Measurements from ENCODE around the gene MYOCOS. TPM values are rescaled to one million over a fixed set of nuclear protein-coding genes. Genes with fewer than 3 reads are reported as not detected.

MYOCOS gene, protein sequence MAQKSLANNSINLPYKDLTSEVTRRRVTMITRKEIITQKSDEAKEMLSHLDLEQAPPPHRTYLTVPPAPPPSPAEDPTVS
- total RNA-seq, result not detected
- not detected for polyA plus RNA-seq (2013, experiment 1 of 2)
- not detected for polyA plus RNA-seq (2013, experiment 2 of 2)
- long read RNA-seq, experiment 1, result 0 reads
- long read RNA-seq, experiment 2, result 0 reads
- long read RNA-seq, experiment 3, result 0 reads
- long read RNA-seq, experiment 4, result 0 reads

DNA sequence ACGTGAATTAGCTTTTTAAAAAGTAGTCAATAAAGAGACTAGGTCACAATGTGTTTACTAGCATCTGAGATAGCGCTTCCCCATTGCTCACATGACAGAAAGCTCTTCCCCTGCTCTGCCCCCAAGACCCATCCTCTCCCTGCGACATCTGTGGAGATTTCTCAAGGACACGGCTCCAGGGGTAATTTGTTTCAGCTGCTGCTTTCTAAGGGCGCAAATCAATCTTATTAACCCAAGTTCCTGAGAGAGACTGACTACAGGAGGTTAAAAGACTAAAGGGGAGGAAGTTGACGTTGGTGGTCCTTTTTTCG, at the start of gene MYOCOS:
MYOCOS (plus strand) TSS at position 92 of the 311 bp plus-strand sequence. CDS start 1,641 bp downstream, outside the sequence.
- Mint-ChIP-seq H3K27ac (no peak within 1 kb of the TSS), H3K4me3 (no peak within 1 kb of the TSS), H3K9me3 (no peaks in the 10 kb centered on the region), H3K27me3 (ENCODE audit: insufficient read depth) (peaks cover 6% of the 10 kb centered on the region), H3K4me1 (no peaks in the 10 kb centered on the region), H3K36me3 (ENCODE audit: low read depth) (no peaks in the 10 kb centered on the region)
- Histone ChIP-seq H3K9ac (ENCODE audit: extremely low read depth, low read length, poor library complexity, severe bottlenecking) (no peak within 1 kb of the TSS), H3K9me3 (ENCODE audit: control insufficient read depth, low read length) (no peaks in the 10 kb centered on the region), H3K27me3 (ENCODE audit: control insufficient read depth, insufficient read depth, low read length, poor library complexity, severe bottlenecking) (peaks cover 15% of the 10 kb centered on the region), H3K4me3 (ENCODE audit: low read length) (no peak within 1 kb of the TSS), H3K4me1 (ENCODE audit: control insufficient read depth, insufficient read depth, low read length) (no peaks in the 10 kb centered on the region), H3K27ac (ENCODE audit: low read depth, low read length) (no peak within 1 kb of the TSS), H3K36me3 (ENCODE audit: control insufficient read depth, insufficient read depth, low read length) (no peaks in the 10 kb centered on the region)
- no peak for DNase-seq
- TF ChIP-seq, protein P1, sequence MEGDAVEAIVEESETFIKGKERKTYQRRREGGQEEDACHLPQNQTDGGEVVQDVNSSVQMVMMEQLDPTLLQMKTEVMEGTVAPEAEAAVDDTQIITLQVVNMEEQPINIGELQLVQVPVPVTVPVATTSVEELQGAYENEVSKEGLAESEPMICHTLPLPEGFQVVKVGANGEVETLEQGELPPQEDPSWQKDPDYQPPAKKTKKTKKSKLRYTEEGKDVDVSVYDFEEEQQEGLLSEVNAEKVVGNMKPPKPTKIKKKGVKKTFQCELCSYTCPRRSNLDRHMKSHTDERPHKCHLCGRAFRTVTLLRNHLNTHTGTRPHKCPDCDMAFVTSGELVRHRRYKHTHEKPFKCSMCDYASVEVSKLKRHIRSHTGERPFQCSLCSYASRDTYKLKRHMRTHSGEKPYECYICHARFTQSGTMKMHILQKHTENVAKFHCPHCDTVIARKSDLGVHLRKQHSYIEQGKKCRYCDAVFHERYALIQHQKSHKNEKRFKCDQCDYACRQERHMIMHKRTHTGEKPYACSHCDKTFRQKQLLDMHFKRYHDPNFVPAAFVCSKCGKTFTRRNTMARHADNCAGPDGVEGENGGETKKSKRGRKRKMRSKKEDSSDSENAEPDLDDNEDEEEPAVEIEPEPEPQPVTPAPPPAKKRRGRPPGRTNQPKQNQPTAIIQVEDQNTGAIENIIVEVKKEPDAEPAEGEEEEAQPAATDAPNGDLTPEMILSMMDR (conservative IDR thresholded peaks at IDR 0.05), result no peak
- 91 to 95% methylated on average over 5 to 7 of the region's 7 CpGs for WGBS, 2 experiments (ENCODE audit: insufficient coverage in 1 of 2, insufficient read length in 1 of 2)

DNA sequence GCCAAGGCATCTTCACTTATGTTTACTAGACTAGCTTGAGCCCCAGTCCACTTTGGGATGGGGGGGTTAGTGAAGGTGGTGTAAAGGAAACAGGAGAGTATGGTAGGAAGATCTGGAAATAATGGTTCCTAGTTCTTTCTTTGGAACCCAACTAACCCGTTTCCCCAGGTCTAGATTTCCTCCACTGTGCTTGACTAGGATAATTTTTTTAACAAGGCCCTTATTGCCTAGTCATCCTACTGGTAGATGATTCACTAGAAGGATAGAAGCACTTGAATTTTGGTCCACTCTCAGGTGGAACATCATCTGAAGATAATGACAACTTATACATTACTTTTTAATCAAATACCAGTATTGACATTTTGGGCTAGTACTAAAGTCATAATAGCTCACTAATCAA, 45.9 kb upstream of the MYOCOS start:
- peaks cover 79% of the 10 kb centered on the region for H3K36me3 Mint-ChIP-seq (ENCODE audit: low read depth)
- no peaks in the 10 kb centered on the region for H3K9me3 Mint-ChIP-seq
- H3K9ac ChIP-seq (ENCODE audit: extremely low read depth, low read length, poor library complexity, severe bottlenecking), result no peak overlapping the region
- H3K27ac Mint-ChIP-seq, result no peak overlapping the region
- no peaks in the 10 kb centered on the region for H3K4me1 ChIP-seq (ENCODE audit: control insufficient read depth, insufficient read depth, low read length)
- WGBS, 2 experiments (ENCODE audit: insufficient coverage in 1 of 2, insufficient read length in 1 of 2), result no CpG with 5 or more reads among the region's 1 CpG
- no peak overlapping the region for H3K27ac ChIP-seq (ENCODE audit: low read depth, low read length)
- H3K27me3 ChIP-seq (ENCODE audit: control insufficient read depth, insufficient read depth, low read length, poor library complexity, severe bottlenecking), result no peaks in the 10 kb centered on the region
- no peaks in the 10 kb centered on the region for H3K4me1 Mint-ChIP-seq
- TF ChIP-seq, protein P1 (conservative IDR thresholded peaks at IDR 0.05), result no peak
- H3K4me3 Mint-ChIP-seq, result no peak overlapping the region
- no peaks in the 10 kb centered on the region for H3K9me3 ChIP-seq (ENCODE audit: control insufficient read depth, low read length)
- no peaks in the 10 kb centered on the region for H3K27me3 Mint-ChIP-seq (ENCODE audit: insufficient read depth)
- peaks cover 88% of the 10 kb centered on the region for H3K36me3 ChIP-seq (ENCODE audit: control insufficient read depth, insufficient read depth, low read length)
- no peak overlapping the region for H3K4me3 ChIP-seq (ENCODE audit: low read length)
- DNase-seq, result no peak

DNA sequence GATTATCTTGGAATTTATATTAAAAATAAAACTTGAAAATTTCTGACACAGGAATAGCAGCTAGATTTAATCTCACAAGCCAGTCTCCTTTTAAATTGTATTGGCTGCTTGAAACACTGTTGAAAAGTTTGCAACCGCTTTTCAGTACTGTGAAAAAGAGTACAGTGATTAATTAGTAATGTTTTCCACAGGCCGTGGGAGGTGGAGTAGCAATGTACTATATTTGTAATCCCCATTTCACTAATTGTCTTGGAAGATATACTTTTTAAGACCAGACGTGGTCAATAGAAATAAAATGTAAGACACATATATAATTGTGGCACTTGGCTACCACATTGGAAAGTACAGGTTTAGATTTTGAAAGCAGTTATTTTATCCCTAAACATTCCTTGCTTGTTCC, 40.8 kb upstream of the MYOCOS start:
- H3K36me3 ChIP-seq (ENCODE audit: control insufficient read depth, insufficient read depth, low read length), result peaks cover 88% of the 10 kb centered on the region
- H3K9me3 ChIP-seq (ENCODE audit: control insufficient read depth, low read length), result no peaks in the 10 kb centered on the region
- WGBS, 2 experiments (ENCODE audit: insufficient coverage in 1 of 2, insufficient read length in 1 of 2), result 93% methylated on average over 3 of the region's 3 CpGs; no CpG with 5 or more reads in 1 of the 2 experiments
- Mint-ChIP-seq H3K4me3 (no peak overlapping the region), H3K36me3 (ENCODE audit: low read depth) (peaks cover 68% of the 10 kb centered on the region), H3K27ac (no peak overlapping the region), H3K9me3 (no peaks in the 10 kb centered on the region), H3K27me3 (ENCODE audit: insufficient read depth) (no peaks in the 10 kb centered on the region), H3K4me1 (no peaks in the 10 kb centered on the region)
- TF ChIP-seq, protein P1 (conservative IDR thresholded peaks at IDR 0.05), result no peak
- H3K27me3 ChIP-seq (ENCODE audit: control insufficient read depth, insufficient read depth, low read length, poor library complexity, severe bottlenecking), result no peaks in the 10 kb centered on the region
- H3K9ac ChIP-seq (ENCODE audit: extremely low read depth, low read length, poor library complexity, severe bottlenecking), result no peak overlapping the region
- H3K4me1 ChIP-seq (ENCODE audit: control insufficient read depth, insufficient read depth, low read length), result no peaks in the 10 kb centered on the region
- H3K4me3 ChIP-seq (ENCODE audit: low read length), result no peak overlapping the region
- DNase-seq, result no peak
- H3K27ac ChIP-seq (ENCODE audit: low read depth, low read length), result no peak overlapping the region
